ENCODE results near the gene SOCS4. TPM values are rescaled to one million over a fixed set of nuclear protein-coding genes. Genes with fewer than 3 reads are reported as not detected.
"Not testable (repeated sequence)": the region's sequence is repeated elsewhere in the genome, so short reads cannot be mapped to it uniquely, and the experiment has no call there.

SOCS4 gene, protein sequence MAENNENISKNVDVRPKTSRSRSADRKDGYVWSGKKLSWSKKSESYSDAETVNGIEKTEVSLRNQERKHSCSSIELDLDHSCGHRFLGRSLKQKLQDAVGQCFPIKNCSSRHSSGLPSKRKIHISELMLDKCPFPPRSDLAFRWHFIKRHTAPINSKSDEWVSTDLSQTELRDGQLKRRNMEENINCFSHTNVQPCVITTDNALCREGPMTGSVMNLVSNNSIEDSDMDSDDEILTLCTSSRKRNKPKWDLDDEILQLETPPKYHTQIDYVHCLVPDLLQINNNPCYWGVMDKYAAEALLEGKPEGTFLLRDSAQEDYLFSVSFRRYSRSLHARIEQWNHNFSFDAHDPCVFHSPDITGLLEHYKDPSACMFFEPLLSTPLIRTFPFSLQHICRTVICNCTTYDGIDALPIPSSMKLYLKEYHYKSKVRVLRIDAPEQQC
- total RNA-seq = 21.4 and 25.5 TPM in 2 replicates

- DNase-seq = peak; percentile 97
Measured at GRCh38 chr14:55026793-55027561, at the start of gene SOCS4, which contains the start of gene WDHD1. Gene SOCS4, plus strand, starts transcription at chr14:55027236. Its CDS starts 15,806 bp downstream, at chr14:55043042. Gene WDHD1, minus strand, starts transcription at chr14:55027099. Its CDS starts 312 bp downstream, at chr14:55026787.

- DNase-seq = no peak
Measured at GRCh38 chr14:54979039-54979438, 48.0 kb upstream of the SOCS4 start.

DNA sequence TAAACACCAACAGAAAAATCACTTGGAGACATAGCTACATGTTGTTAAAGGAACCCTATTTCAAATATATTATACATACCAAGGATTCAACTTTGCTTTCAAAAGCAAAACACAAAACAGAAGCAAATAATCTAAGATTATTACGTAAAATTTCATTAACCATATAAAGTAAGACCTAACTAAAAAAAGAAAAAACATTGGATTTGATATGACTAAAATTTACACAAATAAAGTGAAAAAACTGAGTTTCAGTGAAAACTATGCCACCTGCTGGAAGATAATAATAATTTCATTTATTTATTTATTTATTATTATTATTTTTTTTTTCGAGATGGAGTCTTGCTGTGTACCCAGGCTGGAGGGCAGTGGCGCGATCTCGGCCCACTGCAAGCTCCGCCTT, 45.3 kb upstream of the SOCS4 start:
- DNase-seq = peak; percentile 39

DNA sequence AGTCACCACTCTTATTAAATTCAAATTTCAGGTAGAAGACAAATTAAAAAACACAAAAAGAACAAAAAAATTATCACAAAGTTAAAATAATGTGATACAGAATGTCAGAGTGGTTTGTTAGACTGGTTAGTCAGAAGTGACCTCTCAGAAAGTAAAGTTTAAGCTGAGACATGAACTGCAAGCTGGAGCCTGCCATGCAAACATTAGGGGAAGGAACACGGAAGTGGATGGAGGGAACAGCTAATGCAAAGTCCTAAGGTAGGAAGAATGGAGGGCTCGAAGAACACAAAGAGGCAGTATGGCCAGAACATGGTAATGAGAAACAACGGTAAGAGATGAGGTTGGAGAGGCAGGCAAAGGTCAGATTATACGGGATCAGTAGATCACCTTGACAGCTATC, 41.9 kb upstream of the SOCS4 start:
- no peak for DNase-seq

- no peak for DNase-seq
Measured at GRCh38 chr14:55000381-55000780, 26.7 kb upstream of the SOCS4 start.

DNA sequence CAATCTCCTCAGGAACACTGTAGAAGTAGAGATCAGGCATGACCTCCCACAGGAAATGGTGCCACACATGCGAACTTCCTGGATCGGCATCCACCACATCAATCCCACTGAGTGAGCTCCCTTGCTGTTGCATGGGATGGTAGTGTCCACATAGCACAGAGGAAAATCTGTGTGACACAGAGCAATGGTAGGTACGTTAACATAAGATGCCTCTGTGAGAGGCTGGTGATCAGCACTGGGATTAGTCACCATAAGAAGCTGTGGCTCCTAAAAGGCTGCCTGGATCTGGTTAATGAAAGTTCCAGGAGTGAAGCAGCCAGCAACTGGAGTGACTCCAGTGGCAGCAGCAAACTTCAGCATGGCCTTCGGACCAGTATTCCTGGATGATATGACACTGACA, 22.0 kb upstream of the SOCS4 start:
- DNase-seq = peak; percentile 15

DNA sequence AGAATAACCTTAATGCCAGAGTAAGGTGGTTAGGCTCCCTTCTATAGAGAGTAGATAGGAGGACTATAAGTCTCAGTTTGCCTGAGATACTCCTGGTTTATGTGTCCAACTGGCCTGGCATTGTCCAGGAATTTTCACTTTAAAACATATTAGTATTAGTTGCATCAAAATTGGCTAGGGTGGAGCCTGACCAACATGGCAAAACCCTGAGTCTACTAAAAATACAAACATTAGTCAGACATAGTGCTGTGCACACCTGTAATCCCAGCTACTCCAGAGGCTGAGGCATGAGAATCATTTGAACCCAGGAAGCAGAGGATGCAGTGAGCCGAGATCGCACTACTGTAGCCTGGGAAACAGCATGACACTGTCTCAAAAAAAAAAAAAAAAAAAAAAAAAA, 12.0 kb upstream of the SOCS4 start:
- no peak for DNase-seq

DNA sequence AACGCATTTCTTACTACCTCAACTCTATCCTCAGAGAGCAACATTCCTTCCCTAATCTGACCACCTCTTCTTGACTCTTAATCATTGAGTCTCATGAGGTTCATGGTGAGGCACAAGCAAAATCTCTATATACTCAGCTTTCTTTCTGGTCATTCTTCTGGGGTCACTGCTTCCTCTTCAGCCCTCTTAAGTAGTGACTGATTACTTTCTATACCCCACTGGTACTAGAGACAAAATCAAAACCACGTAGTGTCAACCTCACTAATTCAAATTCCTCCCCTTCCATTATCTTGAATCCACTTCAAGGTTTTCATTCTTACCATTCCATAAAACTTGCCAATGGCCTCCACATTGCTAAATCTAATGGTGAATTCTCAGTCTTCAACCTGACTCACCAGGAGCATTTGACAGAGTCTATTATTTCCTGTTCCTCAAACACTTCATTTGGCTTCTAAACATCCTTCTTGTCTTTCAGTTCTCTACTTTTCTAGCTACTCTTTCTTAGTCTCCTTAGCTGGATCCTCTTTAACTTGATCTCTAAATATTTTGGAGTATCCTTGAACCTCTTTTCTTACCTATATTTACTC, 7.0 kb upstream of the SOCS4 start:
- no peak for DNase-seq

- not testable (repeated sequence) for DNase-seq
Measured at GRCh38 chr14:55024365-55024764, 2.7 kb upstream of the SOCS4 start.

GRCh38 chr14:55025948-55026347, 1.1 kb upstream of the SOCS4 start:
- DNase-seq = no peak

DNA sequence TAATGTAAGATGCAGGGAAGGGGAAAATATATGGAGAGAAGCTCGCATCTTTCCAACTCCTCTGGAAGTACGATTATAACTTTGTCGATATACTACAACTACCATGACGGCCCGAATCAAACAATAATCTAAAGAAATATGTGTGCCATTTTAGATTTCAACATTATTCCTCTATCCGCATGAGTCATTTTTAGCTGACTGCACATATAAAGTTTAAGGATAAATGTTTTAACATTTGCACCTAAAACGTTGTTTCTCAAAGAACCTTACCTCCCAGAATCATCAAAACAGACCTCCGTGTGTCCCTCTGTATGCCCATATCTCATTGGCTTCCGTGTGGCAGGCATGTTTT, 619 bp upstream of the SOCS4 start:
- DNase-seq = no peak

- peak; percentile 39 for DNase-seq
Measured at GRCh38 chr14:55028066-55028465, 1.0 kb downstream of the SOCS4 start.

- no peak for DNase-seq
Measured at GRCh38 chr14:55028476-55028875, 1.4 kb downstream of the SOCS4 start.

- no peak for DNase-seq
Measured at GRCh38 chr14:55031190-55031589, 4.2 kb downstream of the SOCS4 start.

- DNase-seq = not testable (repeated sequence)
Measured at GRCh38 chr14:55037995-55038394, 11.0 kb downstream of the SOCS4 start.

GRCh38 chr14:55038708-55039107, 11.7 kb downstream of the SOCS4 start:
- DNase-seq = no peak

- DNase-seq = no peak
Measured at GRCh38 chr14:55043528-55043927, 16.5 kb downstream of the SOCS4 start.

- no peak for DNase-seq
Measured at GRCh38 chr14:55045087-55045486, 18.1 kb downstream of the SOCS4 start.

DNA sequence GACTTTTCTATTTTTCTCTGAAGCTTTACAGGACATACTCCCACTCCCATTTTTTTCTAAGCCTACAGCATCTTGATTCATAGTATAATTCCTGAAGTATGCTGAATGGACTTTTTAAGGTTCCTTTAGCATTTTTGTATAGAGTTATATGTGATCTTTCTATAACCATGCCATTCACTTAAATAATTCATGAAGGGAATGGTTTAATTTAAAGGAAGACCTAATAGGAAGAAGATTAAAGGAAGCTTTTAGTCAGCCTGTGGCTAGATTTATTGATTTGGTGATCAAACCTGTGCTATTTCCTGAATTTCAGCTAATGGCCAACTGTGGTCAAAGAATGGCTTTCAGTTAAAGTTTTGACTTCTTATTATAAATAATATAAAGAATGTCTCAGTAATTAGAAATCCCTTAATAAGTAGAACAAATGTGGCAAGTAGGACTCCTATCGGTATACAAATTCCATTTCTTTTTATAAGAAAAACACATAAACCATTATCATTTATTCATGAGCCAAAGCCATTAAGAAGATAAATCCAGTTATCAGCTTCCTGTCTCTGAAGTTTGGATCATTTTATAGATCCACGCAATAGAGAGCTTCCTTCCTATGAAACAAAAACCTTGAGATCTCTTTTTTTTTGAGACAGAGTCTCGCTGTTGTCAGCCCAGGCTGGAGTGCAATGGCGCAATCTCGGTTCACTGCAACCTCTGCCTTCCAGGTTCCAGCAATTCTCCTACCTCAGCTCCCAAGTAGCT, 20.4 kb downstream of the SOCS4 start:
- DNase-seq = no peak

GRCh38 chr14:55048900-55049436, 21.9 kb downstream of the SOCS4 start:
- DNase-seq = no peak

DNA sequence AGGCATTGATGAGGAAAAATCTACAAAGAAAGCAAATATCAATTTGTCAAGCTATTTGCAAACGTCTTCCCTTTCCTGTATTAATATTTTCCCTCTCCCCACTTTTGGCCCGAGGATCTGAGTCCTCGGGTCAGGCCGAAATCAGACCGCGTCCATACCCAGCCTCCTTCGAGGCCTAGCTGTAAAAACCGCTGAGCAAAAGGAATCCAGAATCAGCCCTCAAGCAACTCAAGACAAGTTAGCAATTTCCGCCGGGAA, 24.1 kb downstream of the SOCS4 start:
- no peak for DNase-seq

- peak; percentile 97 for DNase-seq
Measured at GRCh38 chr14:55051423-55052268, 24.6 kb downstream of the SOCS4 start, which contains the start of gene MAPK1IP1L. Gene MAPK1IP1L, plus strand, starts transcription at chr14:55051647. Its CDS starts 10,037 bp downstream, at chr14:55061684.
